HG03439 (cell line): ENCODE measurements around the gene XXYLT1.

Source experiments
- ATAC-seq: cut with Tn5 transposase; IDR thresholded peaks from one replicate; pipeline ENCODE4 v1.9.1; 2021; ENCODE audit warnings: mild to moderate bottlenecking, moderate library complexity; ENCODE audit not compliant: unreplicated experiment

The XXYLT1 gene

DNA sequence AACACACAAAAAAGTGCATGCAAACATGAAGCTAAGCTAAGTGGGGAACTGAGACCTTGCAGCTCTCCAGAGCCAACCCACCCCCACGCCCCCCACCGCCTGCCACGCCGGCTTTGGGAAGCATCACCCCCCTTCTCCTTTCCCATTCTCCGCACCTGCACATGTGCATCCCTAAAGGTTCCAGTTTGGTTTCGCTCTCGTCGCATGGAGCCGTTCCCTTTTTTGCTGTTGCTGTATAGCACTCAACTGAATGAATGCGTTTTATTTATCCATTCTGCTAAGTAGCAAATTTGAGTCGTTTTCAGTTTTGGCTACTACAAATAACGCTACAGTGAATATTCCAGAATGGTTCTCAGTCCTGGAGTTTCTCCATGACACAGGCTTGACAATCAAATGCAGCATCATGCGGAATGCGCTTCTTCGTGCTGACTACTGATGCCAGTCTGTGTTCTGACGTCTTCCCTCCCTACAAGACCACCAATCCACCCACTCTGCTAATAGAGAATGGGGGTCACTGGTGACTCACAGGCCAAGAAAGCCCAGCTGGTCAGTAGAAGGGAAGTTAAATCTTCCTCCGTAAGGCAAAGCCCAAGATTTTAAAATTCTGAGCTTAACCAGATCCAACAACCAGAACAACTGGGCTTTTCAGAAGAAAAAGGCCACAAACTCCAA lies 115.3 kb downstream of the XXYLT1 start:
- ATAC-seq: no peak

DNA sequence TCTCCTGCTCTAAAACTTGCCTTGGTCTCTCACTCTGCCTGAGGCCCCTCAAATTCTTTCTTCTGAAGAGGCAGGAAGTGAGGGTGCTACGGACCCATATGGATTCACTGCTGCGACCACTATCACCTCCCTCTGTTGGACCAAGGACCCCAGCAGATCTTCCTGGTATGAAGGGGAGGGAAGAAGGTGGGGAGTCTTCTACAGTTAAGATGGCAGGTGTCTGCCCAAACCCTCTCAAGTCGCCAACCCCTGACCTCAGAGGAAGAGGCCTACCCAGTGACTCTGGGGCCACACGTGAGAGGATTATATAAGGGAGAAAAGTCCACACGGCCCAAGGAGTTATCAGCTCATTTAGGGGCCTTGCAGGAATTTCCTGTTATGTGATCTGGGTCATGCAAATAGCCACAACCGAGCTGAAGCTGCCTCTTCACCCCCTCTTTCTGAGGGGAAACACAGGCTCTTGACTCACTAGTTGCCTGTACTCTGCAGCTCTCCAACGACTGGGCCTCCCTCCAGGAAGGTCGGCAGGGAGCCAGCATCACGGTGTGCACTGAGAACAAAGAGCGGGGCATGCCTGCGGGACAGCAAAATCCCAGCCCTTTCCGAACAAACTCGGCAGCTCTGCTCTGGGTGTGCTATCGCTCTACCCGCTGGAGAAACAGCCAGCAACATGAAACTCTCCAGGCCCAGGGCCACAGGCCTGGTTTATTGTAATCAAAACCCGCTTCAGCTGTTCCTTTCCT lies 116.0 kb downstream of the XXYLT1 start:
- no peak for ATAC-seq

DNA sequence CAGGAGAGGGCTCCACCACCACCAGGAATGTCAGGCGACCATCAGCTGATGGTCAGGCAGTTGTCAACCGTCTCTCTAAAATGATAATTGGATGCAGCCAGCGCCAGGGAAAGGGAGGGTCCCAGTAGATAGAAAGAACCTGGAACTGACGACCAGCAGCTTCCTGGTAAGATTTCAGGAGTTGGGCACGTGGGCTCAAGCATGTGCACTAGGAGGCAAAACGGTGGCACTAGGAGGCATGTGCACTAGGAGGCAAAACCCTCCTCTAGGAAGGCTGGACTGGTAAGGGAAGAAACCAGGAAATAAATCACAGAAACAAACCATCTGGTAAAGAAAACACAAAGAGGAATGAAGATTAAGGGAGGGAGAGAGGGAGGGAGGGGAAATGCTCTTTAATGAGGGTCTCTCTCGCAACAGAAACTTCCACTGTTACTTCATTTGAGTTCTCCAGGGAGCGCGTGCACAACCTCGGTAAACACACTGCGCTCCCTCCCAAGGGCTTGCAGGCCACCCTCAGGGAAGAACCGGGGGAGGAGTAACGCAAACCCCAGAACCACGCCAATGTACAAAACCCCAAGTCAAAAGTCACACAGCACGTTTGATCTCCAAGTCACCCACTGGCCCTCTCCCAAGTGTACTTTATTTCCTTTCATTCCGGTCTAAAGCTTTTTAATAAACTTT lies 116.7 kb downstream of the XXYLT1 start:
- ATAC-seq: no peak

DNA sequence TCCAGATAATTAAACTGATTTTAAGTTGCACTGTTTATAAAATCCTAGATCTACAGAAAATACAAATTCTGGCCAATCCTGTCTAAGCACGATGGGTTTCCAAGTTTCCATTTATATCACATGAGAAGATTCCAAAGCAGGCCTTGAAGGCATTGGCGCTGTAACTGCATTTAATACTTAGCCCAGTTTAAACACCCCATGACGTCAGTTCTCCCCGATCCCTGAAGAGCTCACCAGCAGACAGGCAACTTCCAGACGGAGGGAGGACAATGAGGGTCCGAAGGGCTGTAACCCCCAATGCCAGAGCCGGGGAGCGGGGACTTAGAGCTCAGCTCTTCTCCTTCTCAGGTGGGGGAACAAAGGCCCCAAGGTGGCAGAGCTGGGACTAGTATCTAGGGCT lies 117.3 kb downstream of the XXYLT1 start:
- no peak for ATAC-seq

DNA sequence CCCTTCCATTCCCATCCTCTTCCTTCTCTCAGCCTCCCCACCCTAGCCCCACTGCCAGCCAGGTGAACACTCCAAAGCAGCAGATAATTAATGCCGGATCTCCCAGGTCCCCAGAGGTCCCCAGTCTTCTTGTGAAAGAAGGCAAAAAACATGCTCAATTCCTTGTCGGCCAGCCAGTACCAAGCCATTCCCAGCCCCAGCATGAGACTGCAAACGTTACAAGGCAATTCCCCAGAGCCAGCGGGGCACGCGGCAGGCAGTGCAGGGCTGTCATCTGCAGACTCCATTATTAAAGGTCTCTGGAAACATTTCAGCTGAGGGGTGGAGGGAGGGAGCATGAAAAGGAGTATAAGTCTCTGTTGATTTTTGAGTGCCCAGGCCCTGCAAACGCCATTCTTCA lies 117.8 kb downstream of the XXYLT1 start:
- no peak for ATAC-seq

DNA sequence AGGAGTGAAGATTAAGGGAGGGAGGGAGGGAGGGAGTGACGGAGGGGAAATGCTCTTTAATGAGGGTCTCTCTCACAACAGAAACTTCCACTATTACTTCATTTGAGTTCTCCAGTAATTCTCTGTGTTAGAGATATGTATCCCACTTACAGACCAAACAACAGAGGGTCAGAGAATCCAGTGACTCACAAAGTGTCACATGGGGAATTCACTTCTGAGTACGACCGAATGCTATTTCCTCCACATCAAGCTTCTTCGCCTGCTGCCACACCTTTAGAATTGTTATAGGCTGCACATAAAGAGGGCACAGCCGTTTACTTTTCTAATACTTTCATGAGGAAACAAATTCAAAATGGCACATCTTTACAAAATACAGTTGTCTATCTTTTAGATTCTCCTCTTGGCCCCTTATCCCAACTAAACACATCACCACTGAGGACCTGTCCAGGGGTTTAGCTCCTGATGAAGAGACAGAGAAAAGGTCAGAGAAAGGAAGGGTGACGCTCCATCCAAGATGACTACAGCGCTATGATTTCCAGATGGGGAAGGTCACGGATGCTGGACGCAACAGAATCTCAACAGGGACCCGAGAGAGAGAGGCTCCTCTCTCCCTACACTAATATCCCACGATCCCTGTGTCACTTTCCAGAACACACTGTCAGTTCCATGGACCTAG lies 119.0 kb downstream of the XXYLT1 start:
- no peak for ATAC-seq

DNA sequence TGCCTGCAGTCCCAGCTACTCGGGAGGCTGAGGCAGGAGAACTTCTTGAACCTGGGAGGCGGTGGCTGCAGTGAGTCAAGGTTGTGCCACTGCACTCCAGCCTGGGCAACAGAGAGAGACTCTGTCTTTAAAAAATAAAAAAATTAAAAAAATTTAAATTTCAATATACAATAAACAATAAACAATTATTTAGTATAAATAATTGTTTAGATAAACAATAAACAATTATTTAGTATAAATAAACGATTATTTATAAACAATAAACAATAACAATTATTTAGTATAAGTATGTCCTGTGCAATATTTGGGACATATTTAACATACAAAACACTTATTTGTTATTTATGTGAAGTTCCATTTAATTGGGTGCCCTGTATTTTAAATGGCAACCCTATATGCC lies 119.6 kb downstream of the XXYLT1 start:
- no peak for ATAC-seq

DNA sequence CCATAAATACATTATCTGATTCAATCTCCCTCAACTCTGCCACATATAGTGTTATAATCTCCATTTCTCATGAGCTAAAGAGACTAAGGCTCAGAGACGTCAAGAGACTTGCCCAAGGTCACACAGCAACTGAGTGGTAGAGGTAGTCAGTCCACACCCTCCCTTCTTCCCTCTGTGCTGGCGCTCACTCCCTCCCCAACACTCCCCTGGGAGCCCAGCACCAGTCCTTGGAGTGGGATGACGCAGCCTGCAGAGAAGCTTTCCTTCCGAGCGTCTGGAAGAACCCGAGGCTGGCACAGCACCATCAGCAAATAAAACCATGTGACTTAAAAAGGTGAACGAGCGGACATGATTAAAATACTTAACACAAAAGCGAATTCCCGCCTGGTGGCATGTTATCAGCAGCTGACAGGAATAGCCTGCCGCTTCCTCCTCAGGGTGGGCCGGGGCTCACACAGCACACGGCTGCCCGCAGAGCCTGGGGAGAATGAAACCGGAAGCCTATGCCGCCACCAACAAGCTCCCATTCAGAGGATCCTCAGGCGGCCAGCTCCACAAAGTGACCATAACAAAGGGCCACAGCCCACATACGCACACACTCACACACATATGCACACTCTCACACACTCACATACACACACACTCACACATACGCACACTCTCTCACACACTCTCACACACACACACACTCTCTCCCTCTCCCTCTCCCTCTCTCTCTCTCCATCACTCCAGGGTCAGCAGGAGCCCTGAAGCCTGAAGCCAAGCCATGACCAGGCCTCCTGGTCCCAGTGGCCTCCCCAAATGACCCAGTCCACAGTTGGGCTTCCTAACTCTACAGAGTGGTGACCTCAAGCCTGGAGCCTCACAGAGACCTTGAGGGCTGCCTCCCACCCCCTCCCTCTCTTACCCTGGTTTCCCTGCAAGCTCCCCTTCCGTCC lies 120.5 kb downstream of the XXYLT1 start:
- no peak for ATAC-seq

DNA sequence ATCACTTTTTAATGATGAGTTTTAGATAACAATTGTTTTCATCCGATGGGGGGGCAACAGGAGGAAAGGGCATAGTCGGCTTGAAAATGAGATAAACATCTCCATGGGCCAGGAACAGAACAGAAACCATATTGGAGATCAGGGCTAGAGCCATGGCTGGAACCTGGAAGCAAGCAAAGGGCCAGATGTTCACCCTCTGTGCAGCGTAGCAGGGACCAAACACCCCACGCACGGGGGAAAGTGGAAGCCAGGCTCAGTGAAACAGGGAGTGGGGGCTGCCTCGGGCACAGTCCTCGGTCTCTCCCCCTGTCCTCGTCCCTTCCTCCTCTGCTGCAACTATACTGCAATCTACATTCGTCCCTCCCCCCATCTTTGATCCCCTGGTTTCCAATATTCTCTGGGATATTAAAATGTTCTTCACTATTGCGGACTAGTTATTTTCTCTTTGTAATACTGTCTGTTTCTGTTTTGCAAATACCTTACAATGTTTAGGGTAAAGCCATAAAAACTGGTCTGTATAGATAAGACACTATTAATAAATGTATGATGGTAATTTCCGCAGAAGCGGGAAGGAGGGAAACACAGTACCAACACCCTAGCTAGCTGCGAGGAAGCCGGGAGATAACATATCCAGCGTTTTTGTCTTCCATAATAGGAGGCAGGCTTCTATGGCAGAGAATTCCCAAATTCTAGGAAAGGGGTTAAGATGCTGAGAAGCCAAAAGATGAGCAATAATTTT lies 121.5 kb downstream of the XXYLT1 start:
- ATAC-seq: no peak

DNA sequence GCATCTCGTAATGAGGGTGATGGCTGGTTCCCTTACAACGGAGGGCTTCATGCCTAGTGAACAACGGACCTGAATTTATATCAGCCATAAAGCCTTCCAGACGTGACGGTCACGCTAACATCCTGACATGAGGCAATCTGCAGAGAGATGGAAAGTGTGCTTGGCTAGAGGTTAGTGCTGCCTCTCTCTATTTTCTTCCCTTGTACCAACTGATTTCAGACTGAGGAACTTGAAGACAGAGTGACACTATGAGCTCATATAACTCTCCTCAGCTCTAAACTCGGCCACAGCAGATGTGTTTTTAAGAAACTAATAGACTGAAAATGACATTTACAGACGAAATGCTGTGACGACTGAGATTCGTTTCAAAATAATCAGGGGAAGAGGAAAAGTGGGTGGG lies 122.4 kb downstream of the XXYLT1 start:
- ATAC-seq: no peak

DNA sequence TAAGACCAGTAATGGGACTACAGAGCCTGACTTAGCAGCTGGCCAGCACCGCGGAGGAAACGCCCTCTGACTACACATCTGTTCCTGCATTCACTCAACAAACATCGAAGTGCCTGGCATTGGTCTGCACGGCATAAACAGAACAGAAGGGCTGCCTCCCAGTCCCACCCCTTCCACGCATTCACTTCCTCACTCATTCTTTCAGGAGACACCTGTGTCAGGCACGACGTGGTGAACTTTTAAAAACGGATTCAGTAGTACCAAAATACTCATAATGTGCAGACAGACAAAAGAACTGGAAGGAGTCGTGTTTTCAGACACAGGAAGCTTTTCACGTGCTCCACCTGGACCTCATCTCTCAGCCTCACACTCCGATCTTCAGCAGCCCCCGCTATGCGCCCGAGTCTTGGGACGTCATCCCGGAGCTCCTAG lies 123.3 kb downstream of the XXYLT1 start:
- ATAC-seq: peak; percentile 87

DNA sequence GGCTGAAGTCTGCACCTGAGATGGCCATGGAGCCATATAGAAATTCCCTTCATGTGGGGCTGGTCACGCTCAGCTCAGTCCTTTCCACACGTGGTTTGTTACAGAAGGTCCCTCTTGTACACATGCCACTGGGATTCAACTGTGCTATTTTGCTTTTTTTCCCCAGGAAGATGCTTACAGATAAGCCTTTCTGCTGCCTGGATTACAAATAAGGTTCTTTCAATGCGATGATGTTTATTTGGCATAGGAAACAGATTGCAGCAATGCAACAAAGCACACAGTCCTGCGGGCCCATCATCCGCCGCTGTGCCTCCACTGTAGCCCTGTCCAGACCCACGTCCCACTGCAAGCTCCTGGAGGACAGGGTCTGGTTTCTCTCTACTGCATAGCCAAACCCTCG lies 124.8 kb downstream of the XXYLT1 start:
- no peak for ATAC-seq

DNA sequence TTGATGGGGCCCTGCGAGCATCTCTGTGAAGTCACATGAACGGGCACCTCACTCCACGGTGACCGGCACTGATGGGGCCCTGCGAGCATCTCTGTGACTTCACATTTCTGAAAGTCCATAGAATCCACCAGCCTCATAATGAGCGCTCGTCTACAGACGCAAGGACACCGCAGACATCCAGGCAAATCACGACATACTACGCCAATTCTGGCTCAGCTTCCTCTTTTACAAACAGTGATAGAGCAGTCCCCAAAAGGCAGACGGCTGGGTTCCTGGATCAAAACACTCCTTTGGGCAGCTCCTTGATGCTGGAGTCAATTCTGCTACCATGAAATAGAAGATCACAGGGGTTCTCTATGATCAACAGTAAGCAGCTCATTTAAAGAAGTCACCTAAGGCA lies 125.4 kb downstream of the XXYLT1 start:
- ATAC-seq: no peak

DNA sequence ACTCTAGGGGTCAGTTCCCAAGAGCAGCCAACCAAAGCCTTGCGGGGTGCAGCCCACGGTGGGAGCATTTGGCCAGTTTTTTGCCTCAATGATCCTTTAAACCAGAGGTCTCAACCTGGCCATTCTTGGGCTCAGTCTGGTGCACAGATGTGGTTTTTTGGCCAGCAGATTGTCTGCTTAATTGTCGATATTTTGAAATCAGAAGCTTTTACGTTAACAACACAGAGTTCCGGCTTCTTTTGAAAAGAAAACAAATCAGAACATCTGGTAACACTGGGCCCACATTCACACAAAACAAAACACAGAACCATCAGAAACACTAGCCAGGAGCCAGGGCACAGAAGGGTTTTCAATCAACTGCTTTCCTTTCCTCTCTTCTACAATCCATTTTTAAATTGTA lies 127.7 kb downstream of the XXYLT1 start:
- no peak for ATAC-seq

DNA sequence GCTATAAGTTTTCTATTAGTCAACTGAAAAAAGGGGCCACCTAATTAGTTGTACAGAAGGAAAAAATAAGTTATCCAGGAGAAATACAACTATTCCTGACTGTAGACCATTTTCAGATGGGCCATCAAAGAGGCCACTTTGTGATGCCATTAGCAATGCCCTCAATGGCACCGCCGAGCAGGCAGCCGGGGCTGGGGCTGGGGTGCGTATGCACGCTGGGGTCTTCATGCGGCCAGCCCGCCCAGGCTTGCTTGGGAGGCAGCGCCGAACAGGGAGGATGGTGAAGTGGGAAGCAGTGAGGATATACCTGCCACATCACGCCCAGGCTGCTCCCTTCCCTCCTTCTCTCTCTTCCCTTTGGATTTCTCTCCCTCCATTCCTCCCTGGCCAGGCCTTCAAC lies 128.4 kb downstream of the XXYLT1 start:
- no peak for ATAC-seq

DNA sequence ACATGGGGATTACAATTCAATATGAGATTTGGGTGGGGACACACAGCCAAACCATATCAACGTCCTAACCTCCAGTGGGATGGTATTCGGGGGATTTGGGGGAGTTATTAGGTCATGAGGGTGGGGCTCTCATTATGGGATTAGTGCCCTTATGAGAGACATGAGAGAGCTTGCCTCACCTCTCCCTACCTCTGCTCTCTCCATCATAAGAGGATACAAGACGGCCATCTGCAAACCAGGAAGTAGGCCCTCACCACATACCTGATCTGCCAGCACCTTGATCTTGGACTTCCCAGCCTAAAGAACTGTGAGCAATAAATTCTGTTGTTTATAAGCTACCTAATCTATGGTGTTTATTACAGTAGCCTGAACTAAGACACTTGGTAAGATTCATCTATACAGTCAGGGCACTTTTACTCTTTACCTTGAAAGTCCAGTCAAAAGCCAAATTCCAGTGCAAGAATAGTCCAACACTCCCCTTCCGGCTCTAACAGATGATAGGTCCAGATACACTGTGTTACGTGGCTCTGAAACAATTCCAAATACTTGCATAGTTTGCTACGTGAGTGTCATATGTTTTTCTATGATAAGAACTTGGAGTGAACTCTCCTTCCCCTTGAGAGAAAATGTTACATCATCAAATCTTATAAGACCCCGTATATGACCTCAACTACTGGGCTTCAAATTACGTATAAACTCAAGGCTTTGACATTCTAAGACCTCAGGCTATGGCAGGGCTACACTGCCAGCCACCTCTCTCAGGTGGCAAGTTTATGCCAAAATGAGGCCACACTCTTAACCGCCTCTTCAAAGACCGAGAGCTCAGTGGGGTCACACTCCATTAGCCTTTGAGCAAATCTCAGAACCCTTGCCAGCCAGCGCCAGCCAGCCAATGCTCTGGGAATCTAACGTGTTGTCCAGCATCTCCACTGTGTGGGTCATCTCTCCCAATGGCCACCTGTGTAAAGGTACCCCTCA lies 129.9 kb downstream of the XXYLT1 start:
- ATAC-seq: no peak

DNA sequence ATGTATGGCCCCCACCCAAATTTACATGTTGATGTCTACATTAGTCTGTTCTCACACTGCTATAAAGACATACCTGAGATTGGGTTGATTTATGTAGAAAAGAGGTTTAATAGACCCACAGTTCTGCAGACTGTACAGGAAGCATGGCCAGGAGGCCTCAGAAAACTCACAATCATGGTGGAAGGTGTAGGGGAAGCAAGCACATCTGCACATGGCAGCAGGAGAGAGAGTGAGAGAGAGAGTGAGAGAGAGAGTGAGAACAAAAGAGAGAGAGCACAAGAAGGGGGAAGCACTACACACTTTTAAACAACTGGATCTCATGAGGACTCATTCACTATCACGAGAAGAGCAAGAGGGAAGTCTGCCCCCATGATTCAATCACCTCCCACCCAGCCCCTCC lies 130.5 kb downstream of the XXYLT1 start:
- ATAC-seq: no peak

DNA sequence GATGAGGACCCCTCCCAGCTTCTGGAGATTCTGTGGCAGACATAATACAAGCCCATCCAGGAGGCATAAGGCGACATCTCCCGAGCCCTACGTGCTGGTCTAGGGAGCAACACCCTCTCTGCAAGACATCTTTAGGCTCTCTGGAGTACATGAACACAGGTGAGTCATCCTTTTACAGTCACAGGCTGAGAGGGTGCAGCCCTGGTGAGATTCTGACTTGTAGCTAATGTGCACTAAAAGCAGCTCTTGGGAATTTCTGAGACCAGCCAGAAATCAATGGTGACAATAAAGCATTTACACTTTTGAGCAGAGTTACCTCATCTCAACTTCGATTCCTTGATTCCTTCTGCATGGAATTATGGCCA lies 131.1 kb downstream of the XXYLT1 start:
- no peak for ATAC-seq
